DND-41 (cell line): ENCODE measurements around the gene KLHL4.
"Not testable (repeated sequence)": the region's sequence is repeated elsewhere in the genome, so short reads cannot be mapped to it uniquely, and the experiment has no call there.

Source experiments
- EZH2 ChIP-seq: IDR thresholded peaks from 3 replicates; pipeline ENCODE4 v1.6.1; 2012; ENCODE audit warnings: borderline replicate concordance, low read depth, mild to moderate bottlenecking, moderate library complexity, low read length, inconsistent platforms; ENCODE audit not compliant: severe bottlenecking
- TF ChIP-seq, protein P1 (sequence below): IDR thresholded peaks from 2 replicates; pipeline ENCODE4 v1.5.1; 2012; ENCODE audit warnings: borderline replicate concordance, low read length, moderate library complexity, mild to moderate bottlenecking; ENCODE audit not compliant: poor library complexity, severe bottlenecking; ENCODE audit errors: extremely low read depth

DNA sequence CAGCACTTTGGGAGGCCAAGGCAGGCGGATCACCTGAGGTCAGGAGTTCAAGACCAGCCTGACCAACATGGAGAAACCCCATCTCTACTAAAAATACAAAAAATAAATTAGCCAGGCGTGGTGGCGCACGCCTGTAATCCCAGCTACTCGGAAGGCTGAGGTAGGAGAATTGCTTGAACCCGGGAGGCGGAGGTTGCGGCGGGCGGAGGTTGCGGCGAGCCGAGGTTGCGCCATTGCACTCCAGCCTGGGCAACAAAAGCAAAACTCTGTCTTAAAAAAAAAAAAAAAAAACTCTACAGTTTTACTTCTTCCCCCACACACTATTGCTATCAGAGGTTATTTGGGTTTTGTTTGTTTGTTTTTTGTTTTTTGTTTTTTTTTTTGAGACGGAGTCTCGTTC lies 38.9 kb upstream of the KLHL4 start:
- TF ChIP-seq, protein P1, sequence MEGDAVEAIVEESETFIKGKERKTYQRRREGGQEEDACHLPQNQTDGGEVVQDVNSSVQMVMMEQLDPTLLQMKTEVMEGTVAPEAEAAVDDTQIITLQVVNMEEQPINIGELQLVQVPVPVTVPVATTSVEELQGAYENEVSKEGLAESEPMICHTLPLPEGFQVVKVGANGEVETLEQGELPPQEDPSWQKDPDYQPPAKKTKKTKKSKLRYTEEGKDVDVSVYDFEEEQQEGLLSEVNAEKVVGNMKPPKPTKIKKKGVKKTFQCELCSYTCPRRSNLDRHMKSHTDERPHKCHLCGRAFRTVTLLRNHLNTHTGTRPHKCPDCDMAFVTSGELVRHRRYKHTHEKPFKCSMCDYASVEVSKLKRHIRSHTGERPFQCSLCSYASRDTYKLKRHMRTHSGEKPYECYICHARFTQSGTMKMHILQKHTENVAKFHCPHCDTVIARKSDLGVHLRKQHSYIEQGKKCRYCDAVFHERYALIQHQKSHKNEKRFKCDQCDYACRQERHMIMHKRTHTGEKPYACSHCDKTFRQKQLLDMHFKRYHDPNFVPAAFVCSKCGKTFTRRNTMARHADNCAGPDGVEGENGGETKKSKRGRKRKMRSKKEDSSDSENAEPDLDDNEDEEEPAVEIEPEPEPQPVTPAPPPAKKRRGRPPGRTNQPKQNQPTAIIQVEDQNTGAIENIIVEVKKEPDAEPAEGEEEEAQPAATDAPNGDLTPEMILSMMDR: not testable (repeated sequence)
- TF ChIP-seq EZH2: not testable (repeated sequence)
